CD4-positive, alpha-beta T cell treated with Interferon alpha-2 for 1 hour (primary cell): ENCODE data around the gene PKP3.
"Not testable (repeated sequence)": the region's sequence is repeated elsewhere in the genome, so short reads cannot be mapped to it uniquely, and the experiment has no call there.

ENCODE experiments used
- DNase-seq, 2 donors: peaks; one replicate each; pipeline ENCODE4 v3.0.0-alpha.2; 2020 to 2022

The PKP3 gene

GRCh38 chr11:394034-394857, at the start of gene PKP3:
Gene PKP3 (plus strand): TSS chr11:394209. CDS start chr11:394293, 84 bp downstream.
- no peak for DNase-seq

GRCh38 chr11:344836-345578, 49.0 kb upstream of the PKP3 start:
- DNase-seq, result no peak

- DNase-seq, result no peak
These were observed 47.5 kb upstream of the PKP3 start for GRCh38 chr11:346529-346928.

- DNase-seq, result not testable (repeated sequence)
These were observed 44.6 kb upstream of the PKP3 start for GRCh38 chr11:349270-349954.

GRCh38 chr11:350033-350722, 43.8 kb upstream of the PKP3 start:
- not testable (repeated sequence) for DNase-seq

GRCh38 chr11:350723-351255, 43.2 kb upstream of the PKP3 start:
- peak in 1 of 2 donors; percentile 35 for DNase-seq

GRCh38 chr11:351411-351810, 42.6 kb upstream of the PKP3 start:
- no peak for DNase-seq

GRCh38 chr11:352456-353031, 41.5 kb upstream of the PKP3 start:
- no peak for DNase-seq

- DNase-seq, result no peak
These were observed 40.7 kb upstream of the PKP3 start for GRCh38 chr11:353179-353873.

- DNase-seq, result peak; percentile 91 to 93
These were observed 38.2 kb upstream of the PKP3 start for GRCh38 chr11:355581-356458.

GRCh38 chr11:356610-357009, 37.4 kb upstream of the PKP3 start:
- no peak for DNase-seq

GRCh38 chr11:357582-357981, 36.4 kb upstream of the PKP3 start:
- DNase-seq, result no peak

GRCh38 chr11:358129-358800, 35.7 kb upstream of the PKP3 start:
- DNase-seq, result no peak

GRCh38 chr11:359181-359714, 34.8 kb upstream of the PKP3 start:
- peak in 1 of 2 donors; percentile 51 for DNase-seq

GRCh38 chr11:360326-361280, 33.4 kb upstream of the PKP3 start:
- DNase-seq, result no peak

- DNase-seq, result no peak
These were observed 31.2 kb upstream of the PKP3 start for GRCh38 chr11:362642-363442.

- DNase-seq, result not testable (repeated sequence)
These were observed 30.6 kb upstream of the PKP3 start for GRCh38 chr11:363443-363805.
